ENCODE results near the gene LRRC8E.

- no peak for TF ChIP-seq POLR2A (IDR thresholded peaks at IDR 0.05)
- no peak for TF ChIP-seq CTCF (IDR thresholded peaks at IDR 0.05)
Observed at GRCh38 chr19:7924241-7924640, 35.9 kb downstream of the LRRC8E start.

Data from body of pancreas (tissue), 4 donors.